K562 (cell line): ENCODE data around the gene ST8SIA4. TPM values are rescaled to one million over a fixed set of nuclear protein-coding genes. Genes with fewer than 3 reads are reported as not detected.

Experiments used
- ATAC-seq: fragments of 200-7000 bp; cut with Tn5 transposase; 3 replicates; pipeline ENCODE4 v1.9.1; 2020; ENCODE audit warnings: moderate library complexity
- BruUV-seq: library from RNA; stranded (reverse); fragments of 400-500 nt; replicated peaks from 2 replicates; lab custom pipeline; 2021; lab: Mats Ljungman, UMichigan
- CTCF ChIA-PET: fragments of 300-600 bp; formaldehyde crosslinking; extraction: SDS; loops from one replicate; lab custom pipeline; 2021; ENCODE audit warnings: low intra/inter-chr PET ratio; lab: Yijun Ruan, JAX
- POLR2A ChIA-PET: fragments of 300-600, 350-650 bp; sonication (Branson Sonifier 250); formaldehyde crosslinking; extraction: SDS; loops from one replicate; lab custom pipeline; 2021; ENCODE audit warnings: antibody characterized with exemption, inconsistent platforms; lab: Yijun Ruan, JAX
- DNase-seq, 4 experiments: peaks; one replicate each; pipeline versions ENCODE4 v3.0.0 to v3.0.0-alpha.2; 2011 to 2018; ENCODE audit warnings: low spot score in 3 of 4, mixed read lengths in 3 of 4; ENCODE audit errors: extremely low read depth in 1 of 4
- FAIRE-seq: peaks from 2 replicates; lab custom pipeline; 2011; peaks lifted over from hg19 to GRCh38; lab: Jason Lieb, UNC
- H2AFZ ChIP-seq: 2 replicates; pipeline ENCODE4 v1.6.0; 2011; ENCODE audit warnings: low read depth, low read length, control low read depth, inconsistent platforms
- H3K27ac ChIP-seq: fragments of 200-600 bp; 3 replicates; pipeline ENCODE4 v1.8.0; 2011; ENCODE audit warnings: low read depth, mild to moderate bottlenecking, control low read depth, inconsistent platforms, low read length, moderate library complexity, mixed read lengths; ENCODE audit errors: extremely low read depth
- H3K27me3 ChIP-seq, 2 experiments: fragments of 300-600 bp in 1 of 2; 2 replicates in 1 of 2; 3 replicates in 1 of 2; pipeline versions ENCODE4 v1.6.0 to v1.8.0; 2011; ENCODE audit warnings: inconsistent platforms in 2 of 2, low read length in 2 of 2, mild to moderate bottlenecking in 1 of 2, mixed read lengths in 1 of 2, moderate library complexity in 1 of 2; ENCODE audit not compliant: control insufficient read depth in 2 of 2, insufficient read depth in 2 of 2
- H3K36me3 ChIP-seq: fragments of 300-600 bp; 3 replicates; pipeline ENCODE4 v1.8.0; 2011; ENCODE audit warnings: mild to moderate bottlenecking, low read length, inconsistent platforms; ENCODE audit not compliant: control insufficient read depth, insufficient read depth
- H3K4me1 ChIP-seq, 2 experiments: fragments of 200-600 bp in 1 of 2; replicated peaks in 1 of 2; 2 replicates in 1 of 2; 3 replicates in 1 of 2; pipeline versions ENCODE4 v1.5.1 to v1.8.0; 2011; ENCODE audit warnings: inconsistent platforms in 2 of 2, low read length in 2 of 2, mild to moderate bottlenecking in 1 of 2, mixed read lengths in 1 of 2, moderate library complexity in 1 of 2; ENCODE audit not compliant: control insufficient read depth in 2 of 2, insufficient read depth in 2 of 2
- H3K4me2 ChIP-seq: 2 replicates; pipeline ENCODE4 v1.6.1; 2011; ENCODE audit warnings: low read length, control low read depth, inconsistent platforms, mixed read lengths; ENCODE audit not compliant: insufficient read depth
- H3K4me3 ChIP-seq: fragments of 200-600 bp; sonication (generic), shearing (Covaris generic); 2 replicates; pipeline ENCODE4 v1.5.1; 2016; ENCODE audit warnings: control low read depth, inconsistent platforms
- H3K79me2 ChIP-seq: fragments of 200-600 bp; 3 replicates; pipeline ENCODE4 v1.8.0; 2011; ENCODE audit warnings: low read length, inconsistent platforms; ENCODE audit not compliant: control insufficient read depth, insufficient read depth
- H3K9ac ChIP-seq, 2 experiments: 2 replicates each; pipeline versions ENCODE4 v1.6.0 to v1.6.1; 2011; ENCODE audit warnings: low read depth in 2 of 2, low read length in 2 of 2, control low read depth in 1 of 2, inconsistent platforms in 1 of 2, mild to moderate bottlenecking in 1 of 2, mixed read lengths in 1 of 2; ENCODE audit not compliant: insufficient read depth in 1 of 2
- H3K9me1 ChIP-seq: one replicate; pipeline ENCODE4 v1.6.0; 2011; ENCODE audit warnings: inconsistent platforms, mild to moderate bottlenecking, low read length, moderate library complexity; ENCODE audit not compliant: control insufficient read depth, insufficient read depth
- H3K9me3 ChIP-seq: replicated peaks from 2 replicates; pipeline ENCODE4 v1.5.1; 2011; ENCODE audit warnings: low read depth, low read length, inconsistent platforms; ENCODE audit not compliant: control insufficient read depth, insufficient read depth
- H4K20me1 ChIP-seq: replicated peaks from 2 replicates; pipeline ENCODE4 v1.6.1; 2011; ENCODE audit warnings: low read length, inconsistent platforms, mixed read lengths; ENCODE audit not compliant: control insufficient read depth, insufficient read depth
- DMBX1 ChIP-seq: fragments of 250-450 bp; sonication (Bioruptor Pico); IDR thresholded peaks from 2 replicates; pipeline ENCODE4 v1.8.0; 2022; ENCODE audit warnings: inconsistent platforms, mild to moderate bottlenecking, moderate library complexity, borderline replicate concordance
- HMBOX1 ChIP-seq: sonication (generic); IDR thresholded peaks from 2 replicates; pipeline ENCODE4 v1.6.1; 2016
- HMG20A ChIP-seq: fragments of 450-650 bp; formaldehyde crosslinking; conservative IDR thresholded peaks from 2 replicates; pipeline ENCODE4 v1.4.0; 2020; ENCODE audit warnings: mild to moderate bottlenecking, mixed read lengths
- MEIS2 ChIP-seq: fragments of 450-650 bp; IDR thresholded peaks from 2 replicates; pipeline ENCODE4 v1.6.1; 2014; ENCODE audit warnings: mild to moderate bottlenecking; ENCODE audit not compliant: partially characterized antibody
- NFYB ChIP-seq: IDR thresholded peaks from 2 replicates; pipeline ENCODE4 v1.6.1; 2011; ENCODE audit warnings: mild to moderate bottlenecking, moderate library complexity; ENCODE audit not compliant: insufficient read length; ENCODE audit errors: extremely low read depth
- NR2F6 ChIP-seq: fragments of 450-650 bp; formaldehyde crosslinking; IDR thresholded peaks from 2 replicates; pipeline ENCODE4 v1.4.0; 2020; ENCODE audit warnings: mild to moderate bottlenecking
- TGIF2 ChIP-seq: sonication (generic); formaldehyde crosslinking; IDR thresholded peaks from 2 replicates; pipeline ENCODE4 v1.8.1; 2022; ENCODE audit warnings: mild to moderate bottlenecking, missing genetic modification reagents, moderate library complexity
- WGBS: fragments of 100-300 bp; shearing (Covaris generic); methylation state at CpG from one replicate; pipeline ENCODE4 v1.1.6; 2016; ENCODE audit warnings: low coverage, mixed read lengths; ENCODE audit not compliant: insufficient coverage; ENCODE audit errors: missing lambda C conversion rate; 5-methylcytosine and 5-hydroxymethylcytosine counted together
- in situ Hi-C: fragments of 300-500 bp; cut with MboI; formaldehyde crosslinking; loops from 4 replicates; pipeline ENCODE4 v1.15.0; 2018; ENCODE audit warnings: inconsistent platforms, mixed read lengths
- intact Hi-C: fragments of 100-400 bp; cut with micrococcal nuclease; formaldehyde crosslinking; loops from 2 replicates; pipeline ENCODE4 v1.14.2; 2022
- polyA plus RNA-seq, 8 experiments: library from polyadenylated mRNA; depleted of rRNA in 4 of 8; stranded (reverse) in 5 of 8; unstranded in 3 of 8; fragments of >200 nt; fragmentation: Nextera tagmentation in 2 of 8; fragmentation: Illumina TruSeq in 1 of 8; extraction: Ambion mirVana in 2 of 8; extraction: Trizol in 1 of 8; gene quantifications; 2 replicates each; pipeline versions ENCODE4 v1.2.1 to v1.2.3, GENCODE V29; 2011 to 2014; ENCODE audit warnings: inconsistent platforms in 1 of 8, missing spikeins in 1 of 8
- total RNA-seq, 7 experiments: library from RNA; depleted of rRNA in 6 of 7; stranded (reverse); fragments of >200 nt in 6 of 7; fragmentation: Illumina TruSeq in 2 of 7; extraction: Trizol in 2 of 7; gene quantifications; 2 replicates each; pipeline versions ENCODE4 v1.2.1 to v1.2.3, GENCODE V29; 2011 to 2021; ENCODE audit warnings: low replicate concordance in 1 of 7

Gene ST8SIA4
- total and polyA plus RNA-seq, 9 of the 15 experiments (the other 6 are each of a cell fraction or from before 2014, with no cell fraction given): 0.22 to 2.0 (median 0.54) TPM

DNA sequence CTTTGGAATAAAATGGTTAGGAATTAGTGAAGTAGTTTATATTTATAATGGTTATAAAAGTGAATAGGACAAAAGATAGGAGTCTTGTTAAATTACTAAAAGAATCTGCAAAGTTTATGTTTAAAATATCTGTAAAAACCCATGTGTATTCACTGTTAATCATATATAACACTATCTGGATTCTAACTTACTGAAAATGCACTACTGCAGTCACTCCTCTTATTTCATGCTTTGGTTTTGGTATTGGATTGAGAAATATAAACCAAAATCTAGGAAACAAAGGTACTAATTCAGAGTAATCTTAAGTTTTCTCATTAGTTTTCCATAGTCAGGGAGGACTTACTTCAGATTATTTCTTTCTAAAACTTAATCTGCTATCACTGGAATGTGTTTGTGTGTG, 49.5 kb downstream of the ST8SIA4 start:
- POLR2A ChIA-PET: no interaction called here
- in situ Hi-C loops (no loop called here), intact Hi-C loops (no loop called here)

GRCh38 chr5:100852988-100853449, 50.1 kb downstream of the ST8SIA4 start:
- ChIA-PET CTCF (no interaction called here), POLR2A (no interaction called here)
- no peaks in the 10 kb centered on the region for H4K20me1 ChIP-seq
- no peak overlapping the region for H3K4me2 ChIP-seq
- WGBS: 6% methylated on average over 3 of the region's 3 CpGs
- no TSS peak for BruUV-seq
- ATAC-seq (no peak), FAIRE-seq (no peak), DNase-seq (no peak)
- no peak overlapping the region for H3K9ac ChIP-seq
- H3K27ac ChIP-seq: no peak overlapping the region
- intact Hi-C loops: no loop called here
- no peaks in the 10 kb centered on the region for H3K4me1 ChIP-seq
- H3K4me3 ChIP-seq: no peak overlapping the region
- H3K36me3 ChIP-seq: no peaks in the 10 kb centered on the region
- in situ Hi-C loops: no loop called here
- TF ChIP-seq MEIS2 (peak; percentile 50), NFYB (no peak)
- no peak overlapping the region for H2AFZ ChIP-seq
- no peaks in the 10 kb centered on the region for H3K9me1 ChIP-seq
- H3K79me2 ChIP-seq: no peaks in the 10 kb centered on the region
- no peaks in the 10 kb centered on the region for H3K9me3 ChIP-seq
- H3K27me3 ChIP-seq: no peaks in the 10 kb centered on the region

More for the DNA sequence above, 49.5 kb downstream of the ST8SIA4 start:
- Histone ChIP-seq H3K36me3 (no peaks in the 10 kb centered on the region), H3K4me1 (no peaks in the 10 kb centered on the region), H3K9me1 (no peaks in the 10 kb centered on the region), H4K20me1 (no peaks in the 10 kb centered on the region), H2AFZ (no peak overlapping the region), H3K27ac (no peak overlapping the region), H3K4me3 (no peak overlapping the region), H3K9me3 (no peaks in the 10 kb centered on the region), H3K4me2 (no peak overlapping the region), H3K27me3 (no peaks in the 10 kb centered on the region), H3K9ac (no peak overlapping the region), H3K79me2 (no peaks in the 10 kb centered on the region)
- FAIRE-seq (no peak), DNase-seq (no peak), ATAC-seq (no peak)
- CTCF ChIA-PET: interaction anchor here (0.7 kb wide), 1 partner anchor 11 kb away, joined by 3 read pairs; no protein-coding TSS in a partner anchor
- no TSS peak for BruUV-seq
- TF ChIP-seq HMBOX1: no peak
- no peak for TF ChIP-seq DMBX1
- TF ChIP-seq NR2F6 (CRISPR knock-in tag): no peak
- TF ChIP-seq TGIF2 (CRISPR knock-in tag): no peak
- TF ChIP-seq HMG20A (CRISPR knock-in tag): no peak
